ENCODE measurements around the gene KRT78. TPM values are rescaled to one million over a fixed set of nuclear protein-coding genes. Genes with fewer than 3 reads are reported as not detected.

KRT78 gene
- total and polyA plus RNA-seq, 8 donors, result 0.27 to 1.1 (median 0.45) TPM; not detected in 4

DNA sequence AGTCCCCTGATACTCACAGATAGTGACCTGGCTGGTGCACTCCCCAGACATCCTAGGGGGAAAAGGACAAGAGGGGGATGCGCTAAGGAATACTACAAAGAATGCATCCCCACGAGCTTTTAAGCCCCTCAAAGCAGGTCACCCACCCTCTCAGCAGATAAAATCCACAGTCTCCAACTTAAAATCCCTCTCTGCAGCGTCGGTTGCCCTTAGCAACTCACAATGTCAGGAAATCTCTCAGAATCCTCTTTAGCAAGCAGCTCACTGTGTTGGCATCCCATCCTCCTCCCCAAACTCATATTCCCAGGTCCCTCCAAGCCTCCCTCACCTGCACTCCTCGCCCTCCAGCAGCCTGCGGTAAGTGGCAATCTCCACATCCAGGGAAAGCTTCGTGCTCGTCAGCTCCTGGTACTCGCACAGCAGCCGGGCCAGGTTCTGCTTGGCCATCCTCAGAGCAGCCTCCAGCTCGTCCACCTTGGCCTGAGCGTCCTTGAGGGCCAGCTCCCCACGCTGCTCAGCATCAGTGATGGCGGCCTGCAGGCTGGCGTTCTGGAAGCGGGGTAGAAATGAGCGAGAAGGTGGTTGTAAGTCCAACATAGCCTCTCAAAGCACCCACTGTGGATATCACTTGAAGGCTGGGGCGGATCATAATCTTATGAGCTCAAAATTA lies 9.2 kb downstream of the KRT78 start:
- Histone ChIP-seq H3K9me3 (no peaks in the 10 kb centered on the region), H3K4me3 (no peak overlapping the region), H3K27me3 (no peaks in the 10 kb centered on the region), H3K36me3 (no peaks in the 10 kb centered on the region), H3K27ac (no peak overlapping the region), H3K4me1 (no peaks in the 10 kb centered on the region)
- intact Hi-C loops (cut with DNase I), result no loop called here
- 63 to 76% methylated on average over 18 of the region's 18 CpGs for WGBS, 2 donors
- no peak for FAIRE-seq
- DNase-seq, result no peak
- TF ChIP-seq, protein P1, sequence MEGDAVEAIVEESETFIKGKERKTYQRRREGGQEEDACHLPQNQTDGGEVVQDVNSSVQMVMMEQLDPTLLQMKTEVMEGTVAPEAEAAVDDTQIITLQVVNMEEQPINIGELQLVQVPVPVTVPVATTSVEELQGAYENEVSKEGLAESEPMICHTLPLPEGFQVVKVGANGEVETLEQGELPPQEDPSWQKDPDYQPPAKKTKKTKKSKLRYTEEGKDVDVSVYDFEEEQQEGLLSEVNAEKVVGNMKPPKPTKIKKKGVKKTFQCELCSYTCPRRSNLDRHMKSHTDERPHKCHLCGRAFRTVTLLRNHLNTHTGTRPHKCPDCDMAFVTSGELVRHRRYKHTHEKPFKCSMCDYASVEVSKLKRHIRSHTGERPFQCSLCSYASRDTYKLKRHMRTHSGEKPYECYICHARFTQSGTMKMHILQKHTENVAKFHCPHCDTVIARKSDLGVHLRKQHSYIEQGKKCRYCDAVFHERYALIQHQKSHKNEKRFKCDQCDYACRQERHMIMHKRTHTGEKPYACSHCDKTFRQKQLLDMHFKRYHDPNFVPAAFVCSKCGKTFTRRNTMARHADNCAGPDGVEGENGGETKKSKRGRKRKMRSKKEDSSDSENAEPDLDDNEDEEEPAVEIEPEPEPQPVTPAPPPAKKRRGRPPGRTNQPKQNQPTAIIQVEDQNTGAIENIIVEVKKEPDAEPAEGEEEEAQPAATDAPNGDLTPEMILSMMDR (IDR thresholded peaks at IDR 0.05), result no peak
- ATAC-seq, result no peak

DNA sequence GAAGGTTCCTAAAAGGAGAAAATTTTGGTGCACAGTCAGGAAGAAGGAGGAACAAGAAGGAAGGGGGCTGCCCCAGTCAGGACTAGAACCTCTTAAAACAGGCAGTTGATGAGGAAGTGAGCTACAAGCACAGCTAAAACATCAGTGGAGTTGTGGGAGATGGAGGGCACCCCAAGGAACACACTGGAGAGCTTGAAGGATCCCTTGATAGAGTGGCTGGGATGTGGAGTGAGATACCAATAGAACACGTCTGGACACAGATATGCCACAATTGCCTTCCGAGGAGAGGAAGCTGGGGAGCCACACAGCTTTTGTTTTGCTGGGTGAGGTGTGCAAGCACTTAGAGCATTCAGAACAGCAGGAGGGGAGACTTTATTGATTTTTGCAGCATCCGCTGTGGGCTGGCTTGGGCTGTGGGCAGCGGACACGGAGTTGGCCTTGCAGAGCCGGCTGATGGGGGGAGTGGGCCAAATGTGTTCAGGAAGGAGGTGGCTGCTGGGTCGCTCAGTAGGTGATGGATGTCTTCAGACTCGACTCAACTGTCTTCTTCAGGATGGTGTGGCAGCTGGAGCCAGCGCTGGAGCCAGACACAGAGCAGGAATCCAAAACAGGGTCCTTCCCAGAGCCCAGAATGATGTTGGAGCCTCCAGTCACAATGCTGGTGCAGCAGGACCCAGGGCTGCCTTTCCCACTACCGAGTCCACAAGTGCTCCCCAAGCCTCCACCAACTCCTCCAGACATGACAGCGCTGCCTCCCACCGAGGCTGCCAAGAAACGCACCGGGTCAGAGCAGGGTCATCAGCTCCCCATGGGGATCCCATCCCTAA lies 10.0 kb downstream of the KRT78 start:
- no peak for DNase-seq
- H3K4me1 ChIP-seq, result no peaks in the 10 kb centered on the region
- no peak overlapping the region for H3K27ac ChIP-seq
- no peaks in the 10 kb centered on the region for H3K27me3 ChIP-seq
- no peak overlapping the region for H3K4me3 ChIP-seq
- no peaks in the 10 kb centered on the region for H3K36me3 ChIP-seq
- H3K9me3 ChIP-seq, result no peaks in the 10 kb centered on the region
- intact Hi-C loops (cut with DNase I), result no loop called here
- 43 to 50% methylated on average over 14 of the region's 14 CpGs for WGBS, 2 donors
- no peak for ATAC-seq
- FAIRE-seq, result no peak
- TF ChIP-seq, protein P1 (IDR thresholded peaks at IDR 0.05), result no peak

GRCh38 chr12:52837781-52838608 lies 10.8 kb downstream of the KRT78 start:
- Histone ChIP-seq H3K9me3 (no peaks in the 10 kb centered on the region), H3K27ac (no peak overlapping the region), H3K4me3 (no peak overlapping the region), H3K36me3 (no peaks in the 10 kb centered on the region), H3K4me1 (no peaks in the 10 kb centered on the region), H3K27me3 (no peaks in the 10 kb centered on the region)
- DNase-seq, result no peak
- TF ChIP-seq, protein P1 (IDR thresholded peaks at IDR 0.05), result no peak
- ATAC-seq, result no peak
- no peak for FAIRE-seq
- intact Hi-C loops (cut with DNase I), result no loop called here
- WGBS, 2 donors, result 60 to 62% methylated on average over 6 of the region's 6 CpGs

DNA sequence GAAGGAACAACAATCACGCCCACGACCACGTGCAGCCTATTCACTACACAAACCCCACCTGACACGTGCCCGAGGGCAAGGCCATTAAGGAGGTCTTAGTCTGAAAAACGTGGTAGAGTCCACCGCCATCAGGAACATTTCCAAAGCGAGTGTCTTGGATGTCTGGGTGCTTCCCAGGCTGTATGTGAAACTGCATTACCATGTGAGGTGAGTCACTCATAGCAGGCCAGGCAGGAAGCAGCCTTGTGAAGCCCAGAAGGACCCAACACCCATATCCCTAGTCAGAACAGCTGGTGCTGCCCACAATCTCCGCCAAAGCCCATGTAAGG lies 11.4 kb downstream of the KRT78 start:
- TF ChIP-seq, protein P1 (IDR thresholded peaks at IDR 0.05), result no peak
- no peaks in the 10 kb centered on the region for H3K27me3 ChIP-seq
- 59 to 67% methylated on average over 9 of the region's 9 CpGs for WGBS, 2 donors
- no peak overlapping the region for H3K27ac ChIP-seq
- H3K36me3 ChIP-seq, result no peaks in the 10 kb centered on the region
- DNase-seq, result no peak
- intact Hi-C loops (cut with DNase I), result no loop called here
- peak in 2 of 4 donors; percentile 35 to 42 for ATAC-seq
- FAIRE-seq, result no peak
- H3K9me3 ChIP-seq, result no peaks in the 10 kb centered on the region
- no peaks in the 10 kb centered on the region for H3K4me1 ChIP-seq
- no peak overlapping the region for H3K4me3 ChIP-seq

Measured in pancreas (tissue), 10 donors.